Coronary artery (tissue), 2 donors: ENCODE data around the gene OR51A2.
A peak's percentile ranks its signal among the peaks of the same experiment; 100 is the strongest.
"Not testable (repeated sequence)": the region's sequence is repeated elsewhere in the genome, so short reads cannot be mapped to it uniquely, and the experiment has no call there.

ENCODE experiments used
- DNase-seq: peaks from one replicate; pipeline ENCODE4 v3.0.0-alpha.2; 2017; ENCODE audit warnings: low spot score
- H3K27ac ChIP-seq, 2 donors: fragments of 200-600 bp; sonication (generic); one replicate each; pipeline ENCODE4 v1.5.1; 2016 to 2019
- H3K4me3 ChIP-seq: fragments of 200-600 bp; sonication (generic); 2 replicates; pipeline ENCODE4 v1.5.1; 2016; ENCODE audit warnings: mild to moderate bottlenecking, moderate library complexity
- CTCF ChIP-seq: fragments of 200-600 bp; sonication (generic); IDR thresholded peaks from one replicate; pipeline ENCODE4 v1.5.1; 2019; ENCODE audit warnings: antibody characterized with exemption

The OR51A2 gene

GRCh38 chr11:4955613-4956012 lies at the start of gene OR51A2:
OR51A2 (minus strand) TSS chr11:4955713; CDS start chr11:4955713, 0 bp downstream.
- not testable (repeated sequence) for DNase-seq, H3K4me3 ChIP-seq, H3K27ac ChIP-seq

- H3K4me3 ChIP-seq = no peak overlapping the region
- H3K27ac ChIP-seq = no peak overlapping the region
- DNase-seq = no peak
- TF ChIP-seq CTCF = peak; percentile 20
Observed at GRCh38 chr11:5004424-5005274, 49.1 kb upstream of the OR51A2 start.

GRCh38 chr11:4994551-4994950 lies 39.0 kb upstream of the OR51A2 start, which contains the start of gene OR51L1:
OR51L1 (plus strand) TSS chr11:4994851; CDS start chr11:4998983, 4,132 bp downstream.
- H3K27ac ChIP-seq = no peak within 1 kb of the TSS
- TF ChIP-seq CTCF = no peak
- DNase-seq = no peak
- H3K4me3 ChIP-seq = no peak within 1 kb of the TSS

- no peak for TF ChIP-seq CTCF
- no peak for DNase-seq
- H3K4me3 ChIP-seq = no peak overlapping the region
- no peak overlapping the region for H3K27ac ChIP-seq
Observed at GRCh38 chr11:4991060-4991459, 35.5 kb upstream of the OR51A2 start.

- Histone ChIP-seq H3K27ac (no peak overlapping the region), H3K4me3 (no peak overlapping the region)
- DNase-seq = no peak
- no peak for TF ChIP-seq CTCF
Observed at GRCh38 chr11:4983841-4984240, 28.3 kb upstream of the OR51A2 start.

GRCh38 chr11:4982678-4983077 lies 27.2 kb upstream of the OR51A2 start:
- no peak overlapping the region for H3K4me3 ChIP-seq
- TF ChIP-seq CTCF = no peak
- DNase-seq = no peak
- H3K27ac ChIP-seq = no peak overlapping the region

- Histone ChIP-seq H3K27ac (no peak overlapping the region), H3K4me3 (no peak overlapping the region)
- no peak for TF ChIP-seq CTCF
- no peak for DNase-seq
Observed at GRCh38 chr11:4979036-4979435, 23.5 kb upstream of the OR51A2 start.
